ENCODE data around the gene DCP1B. TPM values are rescaled to one million over a fixed set of nuclear protein-coding genes. Genes with fewer than 3 reads are reported as not detected.

The DCP1B gene
- total RNA-seq, 1 donor from 2014 or later = 13.6 TPM

DNA sequence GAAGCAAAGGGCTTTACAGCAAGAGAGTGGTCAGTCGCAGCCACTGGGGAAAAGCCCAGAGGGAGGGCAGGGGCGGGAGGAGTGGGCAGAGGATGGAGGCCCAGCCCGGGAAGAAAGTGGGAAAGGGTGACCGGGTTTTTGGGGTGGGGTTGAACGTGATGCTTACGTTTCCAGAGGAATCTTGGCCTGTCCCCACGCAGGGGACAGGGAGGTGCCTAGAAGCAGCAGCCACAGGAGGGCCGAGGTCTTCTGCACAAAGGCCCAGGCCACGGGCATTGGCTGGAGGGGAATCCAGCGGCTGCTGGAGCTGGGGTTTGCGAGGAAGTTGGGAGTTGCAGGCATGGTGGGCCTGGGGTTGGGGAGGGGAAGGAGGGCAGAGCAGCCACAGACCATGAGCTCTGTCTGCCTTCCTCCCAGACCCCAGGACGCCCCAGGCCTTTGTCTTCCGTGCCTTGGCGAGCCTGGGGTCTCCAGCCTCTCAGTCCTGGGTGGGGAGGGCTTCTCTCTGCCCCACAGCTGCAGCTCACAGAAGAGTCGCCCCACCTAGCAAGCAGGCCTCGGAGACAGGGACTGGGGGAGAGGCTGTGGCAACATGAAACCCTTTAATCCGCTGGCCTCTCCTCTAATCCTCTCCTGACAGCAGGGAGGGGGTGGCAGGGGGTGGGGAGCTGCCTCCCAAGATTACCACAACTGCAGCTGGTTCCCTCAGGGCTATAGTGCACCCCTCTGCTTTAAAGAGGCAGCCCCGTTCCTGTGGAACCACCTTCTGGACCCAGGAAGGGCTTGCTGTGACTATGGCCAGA is 86.0 kb downstream of the DCP1B start, which contains the start of gene CACNA2D4:
Gene CACNA2D4 (minus strand): TSS at position 572 of the 803 bp plus-strand sequence. CDS start 179 bp downstream, at position 393.
- Mint-ChIP-seq H3K27ac (ENCODE audit: unreplicated experiment) (no peak within 1 kb of the TSS), H3K27me3 (ENCODE audit: unreplicated experiment) (peaks cover 6% of the 10 kb centered on the region), H3K4me3 (ENCODE audit: unreplicated experiment) (no peak within 1 kb of the TSS), H3K4me1 (ENCODE audit: unreplicated experiment) (peaks cover 23% of the 10 kb centered on the region), H3K36me3 (ENCODE audit: low read depth, unreplicated experiment) (peaks cover 5% of the 10 kb centered on the region), H3K9me3 (ENCODE audit: unreplicated experiment) (no peaks in the 10 kb centered on the region)
- TF ChIP-seq, protein P1, sequence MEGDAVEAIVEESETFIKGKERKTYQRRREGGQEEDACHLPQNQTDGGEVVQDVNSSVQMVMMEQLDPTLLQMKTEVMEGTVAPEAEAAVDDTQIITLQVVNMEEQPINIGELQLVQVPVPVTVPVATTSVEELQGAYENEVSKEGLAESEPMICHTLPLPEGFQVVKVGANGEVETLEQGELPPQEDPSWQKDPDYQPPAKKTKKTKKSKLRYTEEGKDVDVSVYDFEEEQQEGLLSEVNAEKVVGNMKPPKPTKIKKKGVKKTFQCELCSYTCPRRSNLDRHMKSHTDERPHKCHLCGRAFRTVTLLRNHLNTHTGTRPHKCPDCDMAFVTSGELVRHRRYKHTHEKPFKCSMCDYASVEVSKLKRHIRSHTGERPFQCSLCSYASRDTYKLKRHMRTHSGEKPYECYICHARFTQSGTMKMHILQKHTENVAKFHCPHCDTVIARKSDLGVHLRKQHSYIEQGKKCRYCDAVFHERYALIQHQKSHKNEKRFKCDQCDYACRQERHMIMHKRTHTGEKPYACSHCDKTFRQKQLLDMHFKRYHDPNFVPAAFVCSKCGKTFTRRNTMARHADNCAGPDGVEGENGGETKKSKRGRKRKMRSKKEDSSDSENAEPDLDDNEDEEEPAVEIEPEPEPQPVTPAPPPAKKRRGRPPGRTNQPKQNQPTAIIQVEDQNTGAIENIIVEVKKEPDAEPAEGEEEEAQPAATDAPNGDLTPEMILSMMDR (IDR thresholded peaks at IDR 0.05; ENCODE audit: unreplicated experiment) = no peak
- no peak for DNase-seq (ENCODE audit: low spot score)

DNA sequence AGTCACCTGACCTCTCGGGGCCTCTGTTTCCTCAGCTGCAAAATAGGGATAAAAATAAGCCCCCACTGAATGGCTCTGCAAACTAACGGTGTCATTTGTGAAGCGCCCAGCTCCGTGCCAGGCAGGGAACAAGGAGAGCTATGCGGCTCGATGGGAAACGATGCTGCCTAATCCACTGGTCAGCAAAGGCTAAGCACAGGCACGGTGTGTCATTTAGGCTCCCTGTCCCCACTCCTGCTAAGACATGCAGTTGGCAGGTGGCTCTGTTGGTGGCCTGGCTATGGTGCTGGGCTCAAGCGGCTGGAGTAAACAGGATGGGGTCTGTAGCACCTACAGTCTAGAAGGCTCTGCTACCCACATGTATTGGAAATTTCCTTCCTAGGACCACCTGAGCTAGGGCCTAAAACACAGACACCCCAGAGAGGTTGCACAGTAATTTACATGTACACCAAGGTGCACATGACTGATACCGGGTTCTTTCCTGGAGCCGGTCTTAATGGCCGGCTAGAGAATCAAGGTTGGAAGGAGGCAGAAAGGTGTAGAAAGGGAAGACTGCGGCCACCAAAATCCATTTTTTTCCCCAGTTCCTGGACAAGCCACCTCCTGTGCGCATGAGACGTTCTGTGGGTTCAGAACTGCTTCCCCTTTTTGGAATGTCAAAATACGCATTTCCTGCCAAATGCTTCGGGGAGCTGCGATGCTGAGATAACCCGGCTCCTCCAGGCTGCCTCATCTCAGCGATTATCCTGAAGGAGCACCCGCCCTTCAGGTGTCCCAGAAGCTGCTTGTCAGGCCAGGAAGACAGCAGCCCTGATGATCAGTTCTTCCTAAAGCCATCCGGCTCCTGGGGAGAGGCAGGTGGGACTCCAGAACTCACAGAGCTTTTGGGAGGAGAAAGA is 86.8 kb downstream of the DCP1B start:
- DNase-seq (ENCODE audit: low spot score) = no peak

DNA sequence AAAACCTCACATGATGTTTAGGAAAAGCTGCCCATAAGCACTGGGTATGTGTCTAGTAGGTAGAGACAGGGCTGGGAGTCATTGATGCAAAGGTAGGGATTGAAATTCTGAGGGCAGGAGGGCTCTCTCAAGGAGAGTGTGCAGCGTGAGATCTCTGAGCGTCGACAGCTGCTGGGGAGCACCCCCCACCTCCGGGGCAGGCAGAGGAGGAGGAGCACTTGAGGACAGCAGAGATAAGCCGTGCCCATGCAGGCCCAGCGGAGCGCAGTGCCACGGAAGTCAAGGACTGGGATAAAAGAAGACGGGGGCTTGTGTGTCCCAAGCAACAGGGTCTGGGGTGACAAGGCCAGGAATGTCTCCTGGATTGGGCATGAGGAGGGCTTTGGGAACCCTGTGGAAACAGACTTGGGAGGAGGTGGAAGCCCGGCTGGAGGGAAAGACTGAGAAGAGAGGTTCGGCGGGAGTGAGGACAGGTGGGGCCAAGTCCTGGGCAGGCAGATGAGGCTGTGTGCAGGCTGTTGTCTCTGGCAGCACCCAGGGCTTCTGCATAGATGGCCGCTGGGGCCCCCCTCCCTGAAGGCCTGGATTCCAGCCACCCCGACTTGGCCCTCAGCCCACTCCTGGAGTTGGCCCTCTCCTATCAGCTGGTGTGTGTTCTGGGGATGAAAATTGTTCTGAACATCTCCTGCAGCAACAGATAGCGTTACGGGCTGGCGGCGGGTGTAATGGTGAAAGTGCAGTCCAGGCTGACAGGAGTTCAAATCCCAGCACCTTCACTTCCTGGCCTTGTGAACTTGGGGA is 87.7 kb downstream of the DCP1B start:
- peaks cover 5% of the 10 kb centered on the region for H3K27me3 Mint-ChIP-seq (ENCODE audit: unreplicated experiment)
- peaks cover 5% of the 10 kb centered on the region for H3K36me3 Mint-ChIP-seq (ENCODE audit: low read depth, unreplicated experiment)
- H3K4me1 Mint-ChIP-seq (ENCODE audit: unreplicated experiment) = peaks cover 31% of the 10 kb centered on the region
- no peak overlapping the region for H3K27ac Mint-ChIP-seq (ENCODE audit: unreplicated experiment)
- TF ChIP-seq, protein P1 (IDR thresholded peaks at IDR 0.05; ENCODE audit: unreplicated experiment) = no peak
- no peak for DNase-seq (ENCODE audit: low spot score)
- H3K4me3 Mint-ChIP-seq (ENCODE audit: unreplicated experiment) = no peak overlapping the region
- no peaks in the 10 kb centered on the region for H3K9me3 Mint-ChIP-seq (ENCODE audit: unreplicated experiment)

More for the DNA sequence above, 86.8 kb downstream of the DCP1B start:
- H3K27ac Mint-ChIP-seq (ENCODE audit: unreplicated experiment) = no peak overlapping the region
- peaks cover 29% of the 10 kb centered on the region for H3K4me1 Mint-ChIP-seq (ENCODE audit: unreplicated experiment)
- H3K36me3 Mint-ChIP-seq (ENCODE audit: low read depth, unreplicated experiment) = peaks cover 5% of the 10 kb centered on the region
- peaks cover 5% of the 10 kb centered on the region for H3K27me3 Mint-ChIP-seq (ENCODE audit: unreplicated experiment)
- no peak overlapping the region for H3K4me3 Mint-ChIP-seq (ENCODE audit: unreplicated experiment)
- no peaks in the 10 kb centered on the region for H3K9me3 Mint-ChIP-seq (ENCODE audit: unreplicated experiment)
- TF ChIP-seq, protein P1 (IDR thresholded peaks at IDR 0.05; ENCODE audit: unreplicated experiment) = no peak

DNA sequence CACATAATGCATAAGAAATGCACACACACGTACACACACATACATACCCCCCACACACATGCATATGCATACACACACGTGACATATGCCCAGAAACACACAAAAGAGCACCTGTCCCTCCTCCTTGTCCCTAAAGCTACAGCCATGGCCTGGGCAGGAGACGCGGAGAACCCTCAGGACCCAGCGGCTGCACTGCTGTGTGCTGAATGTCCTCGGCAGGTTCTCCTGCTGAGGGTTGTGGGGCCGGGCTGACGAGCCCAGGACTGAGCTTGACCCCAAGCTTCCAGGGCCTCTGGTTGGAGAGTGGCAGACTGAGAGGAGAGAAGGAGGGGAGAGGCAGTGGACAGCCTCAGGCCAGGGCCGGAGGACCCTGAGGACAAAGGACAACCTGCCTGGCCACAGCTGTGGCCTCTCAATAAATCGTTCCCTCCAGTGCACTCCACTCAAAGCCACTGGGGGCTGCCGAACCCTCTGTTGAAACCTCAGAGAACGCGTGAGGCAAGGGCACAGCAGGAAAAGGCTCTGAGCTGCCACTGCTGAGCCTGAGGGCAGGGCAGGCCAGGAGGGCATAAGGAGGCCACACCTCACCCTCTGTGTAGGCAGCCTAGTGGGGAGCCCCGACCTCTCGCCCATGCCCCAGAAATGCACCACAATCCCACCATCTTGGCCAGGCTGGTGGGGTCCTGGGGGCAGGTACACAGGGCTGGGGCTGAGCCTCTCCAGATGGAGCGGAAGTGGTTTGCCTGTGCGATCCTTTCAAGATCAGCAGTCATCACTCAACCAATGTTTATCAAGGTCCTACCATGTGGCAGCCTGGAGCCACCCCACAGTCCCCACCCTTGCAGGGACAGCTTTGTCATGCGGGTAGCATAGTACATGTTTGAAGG is 88.9 kb downstream of the DCP1B start:
- H3K27me3 Mint-ChIP-seq (ENCODE audit: unreplicated experiment) = peaks cover 5% of the 10 kb centered on the region
- TF ChIP-seq, protein P1 (IDR thresholded peaks at IDR 0.05; ENCODE audit: unreplicated experiment) = no peak
- no peaks in the 10 kb centered on the region for H3K9me3 Mint-ChIP-seq (ENCODE audit: unreplicated experiment)
- no peak overlapping the region for H3K4me3 Mint-ChIP-seq (ENCODE audit: unreplicated experiment)
- no peak for DNase-seq (ENCODE audit: low spot score)
- H3K27ac Mint-ChIP-seq (ENCODE audit: unreplicated experiment) = no peak overlapping the region
- H3K4me1 Mint-ChIP-seq (ENCODE audit: unreplicated experiment) = peaks cover 22% of the 10 kb centered on the region
- peaks cover 5% of the 10 kb centered on the region for H3K36me3 Mint-ChIP-seq (ENCODE audit: low read depth, unreplicated experiment)
